NCI-H1417 (cell line): Measurements from ENCODE around the gene TWF2.
"Not testable (repeated sequence)": the region's sequence is repeated elsewhere in the genome, so short reads cannot be mapped to it uniquely, and the experiment has no call there.

Experiments
- DNase-seq, 3 experiments: peaks; one replicate each; lab custom pipeline; 2025; lab: John Stamatoyannopoulos, UW

The TWF2 gene

GRCh38 chr3:52238761-52239701, at the start of gene TWF2:
TWF2 (minus strand) TSS chr3:52239158; CDS start chr3:52239016, 142 bp downstream.
- peak; percentile 67 to 77 (median 74) for DNase-seq

GRCh38 chr3:52288674-52289073, 49.7 kb upstream of the TWF2 start:
- DNase-seq = no peak

GRCh38 chr3:52286777-52287110, 47.8 kb upstream of the TWF2 start:
- DNase-seq = no peak

GRCh38 chr3:52284051-52284450, 45.1 kb upstream of the TWF2 start:
- DNase-seq = not testable (repeated sequence)

- no peak for DNase-seq
Measured at GRCh38 chr3:52283306-52283705, 44.3 kb upstream of the TWF2 start.

GRCh38 chr3:52281981-52282801, 43.2 kb upstream of the TWF2 start:
- no peak for DNase-seq

- DNase-seq = peak in 1 of 3 experiments; percentile 3
Measured at GRCh38 chr3:52280050-52280461, 41.1 kb upstream of the TWF2 start.

- no peak for DNase-seq
Measured at GRCh38 chr3:52279596-52279995, 40.6 kb upstream of the TWF2 start.

- DNase-seq = peak; percentile 84 to 90 (median 84)
Measured at GRCh38 chr3:52278510-52279069, 39.6 kb upstream of the TWF2 start, which contains the start of gene WDR82. WDR82 (minus strand) TSS chr3:52278649; CDS start chr3:52278361, 288 bp downstream.

- peak; percentile 49 to 79 (median 79) for DNase-seq
Measured at GRCh38 chr3:52277972-52278509, 39.1 kb upstream of the TWF2 start.

GRCh38 chr3:52277071-52277964, 38.4 kb upstream of the TWF2 start:
- DNase-seq = peak; percentile 3 to 48 (median 29)

- not testable (repeated sequence) for DNase-seq
Measured at GRCh38 chr3:52274781-52275180, 35.8 kb upstream of the TWF2 start.

- DNase-seq = no peak
Measured at GRCh38 chr3:52272831-52273230, 33.9 kb upstream of the TWF2 start.

GRCh38 chr3:52272172-52272571, 33.2 kb upstream of the TWF2 start:
- not testable (repeated sequence) for DNase-seq

GRCh38 chr3:52270252-52270754, 31.3 kb upstream of the TWF2 start:
- DNase-seq = no peak

- DNase-seq = no peak
Measured at GRCh38 chr3:52269776-52270175, 30.8 kb upstream of the TWF2 start.

- DNase-seq = no peak
Measured at GRCh38 chr3:52268036-52268435, 29.1 kb upstream of the TWF2 start.

GRCh38 chr3:52265387-52265786, 26.4 kb upstream of the TWF2 start:
- no peak for DNase-seq

GRCh38 chr3:52262447-52262846, 23.5 kb upstream of the TWF2 start:
- DNase-seq = no peak

GRCh38 chr3:52259448-52259847, 20.5 kb upstream of the TWF2 start:
- no peak for DNase-seq

GRCh38 chr3:52259035-52259434, 20.1 kb upstream of the TWF2 start:
- no peak for DNase-seq
